Measurements from ENCODE around the gene RAB7A. TPM values are rescaled to one million over a fixed set of nuclear protein-coding genes. Genes with fewer than 3 reads are reported as not detected.

The RAB7A gene
- polyA plus RNA-seq, 1 donor (not counting 4 experiments of a cell fraction or from before 2014, with no cell fraction given) = 364 TPM

- FAIRE-seq (no peak), DNase-seq (ENCODE audit: low read depth, low spot score) (no peak)
- H3K9me1 ChIP-seq (ENCODE audit: control insufficient read depth, extremely low read depth, insufficient read depth, low read length) = no peaks in the 10 kb centered on the region
- dilution Hi-C loops (cut with MboI; ENCODE audit: extremely low pct_ligation_motif_present, low sequenced_read_pairs) = no loop called here
- H3K27ac ChIP-seq (ENCODE audit: control insufficient read depth, insufficient read depth, low read length) = no peak overlapping the region
- H4K20me1 ChIP-seq (ENCODE audit: control insufficient read depth, extremely low read depth, insufficient read depth, low read length) = no peaks in the 10 kb centered on the region
- H3K36me3 ChIP-seq (ENCODE audit: control insufficient read depth in 2 of 2, extremely low read depth in 1 of 2, insufficient read depth in 2 of 2, low read length in 2 of 2) = no peaks in the 10 kb centered on the region
- H3K9ac ChIP-seq (ENCODE audit: control insufficient read depth, extremely low read depth, insufficient read depth, low read length) = no peak overlapping the region
- TF ChIP-seq CTCF (optimal IDR thresholded peaks at IDR 0.05 in 1 of 3, IDR thresholded peaks at IDR 0.05 in 1 of 3, conservative IDR thresholded peaks at IDR 0.05 in 1 of 3; ENCODE audit: extremely low read depth in 1 of 3, insufficient read depth in 2 of 3, low read length in 3 of 3) = no peak
- TF ChIP-seq EZH2 (IDR thresholded peaks at IDR 0.05; ENCODE audit: low read length) = no peak
- H3K27me3 ChIP-seq (ENCODE audit: control insufficient read depth, extremely low read depth, insufficient read depth, low read length) = no peaks in the 10 kb centered on the region
- no peaks in the 10 kb centered on the region for H3K79me2 ChIP-seq (ENCODE audit: control insufficient read depth, insufficient read depth, low read length)
- H3K4me1 ChIP-seq (ENCODE audit: control insufficient read depth, extremely low read depth, insufficient read depth, low read length) = peaks cover 1% of the 10 kb centered on the region
- no peak overlapping the region for H2AFZ ChIP-seq (ENCODE audit: control insufficient read depth, low read length)
- peaks cover 2% of the 10 kb centered on the region for H3K9me3 ChIP-seq (ENCODE audit: control insufficient read depth, low read depth, low read length)
- no peak overlapping the region for H3K4me2 ChIP-seq (ENCODE audit: control insufficient read depth, extremely low read depth, insufficient read depth, low read depth, low read length)
- no peak overlapping the region for H3K4me3 ChIP-seq (ENCODE audit: control insufficient read depth in 2 of 3, extremely low read depth in 1 of 3, insufficient read depth in 2 of 3, low read depth in 1 of 3, low read length in 3 of 3)
Observed at GRCh38 chr3:128850544-128850943, 124.6 kb downstream of the RAB7A start.

GRCh38 chr3:128851601-128852000, 125.6 kb downstream of the RAB7A start:
- no peak for TF ChIP-seq CTCF (optimal IDR thresholded peaks at IDR 0.05 in 1 of 3, IDR thresholded peaks at IDR 0.05 in 1 of 3, conservative IDR thresholded peaks at IDR 0.05 in 1 of 3; ENCODE audit: extremely low read depth in 1 of 3, insufficient read depth in 2 of 3, low read length in 3 of 3)
- no peak for TF ChIP-seq EZH2 (IDR thresholded peaks at IDR 0.05; ENCODE audit: low read length)
- dilution Hi-C loops (cut with MboI; ENCODE audit: extremely low pct_ligation_motif_present, low sequenced_read_pairs) = no loop called here
- H3K9ac ChIP-seq (ENCODE audit: control insufficient read depth, extremely low read depth, insufficient read depth, low read length) = no peak overlapping the region
- H3K9me1 ChIP-seq (ENCODE audit: control insufficient read depth, extremely low read depth, insufficient read depth, low read length) = no peaks in the 10 kb centered on the region
- no peaks in the 10 kb centered on the region for H3K4me1 ChIP-seq (ENCODE audit: control insufficient read depth, extremely low read depth, insufficient read depth, low read length)
- H3K4me2 ChIP-seq (ENCODE audit: control insufficient read depth, extremely low read depth, insufficient read depth, low read depth, low read length) = no peak overlapping the region
- no peak overlapping the region for H2AFZ ChIP-seq (ENCODE audit: control insufficient read depth, low read length)
- H3K27me3 ChIP-seq (ENCODE audit: control insufficient read depth, extremely low read depth, insufficient read depth, low read length) = no peaks in the 10 kb centered on the region
- no peaks in the 10 kb centered on the region for H4K20me1 ChIP-seq (ENCODE audit: control insufficient read depth, extremely low read depth, insufficient read depth, low read length)
- no peak for DNase-seq (ENCODE audit: low read depth, low spot score)
- H3K27ac ChIP-seq (ENCODE audit: control insufficient read depth, insufficient read depth, low read length) = no peak overlapping the region
- H3K36me3 ChIP-seq (ENCODE audit: control insufficient read depth in 2 of 2, extremely low read depth in 1 of 2, insufficient read depth in 2 of 2, low read length in 2 of 2) = no peaks in the 10 kb centered on the region
- H3K9me3 ChIP-seq (ENCODE audit: control insufficient read depth, low read depth, low read length) = peaks cover 2% of the 10 kb centered on the region
- FAIRE-seq = no peak
- no peak overlapping the region for H3K4me3 ChIP-seq (ENCODE audit: control insufficient read depth in 2 of 3, extremely low read depth in 1 of 3, insufficient read depth in 2 of 3, low read depth in 1 of 3, low read length in 3 of 3)
- H3K79me2 ChIP-seq (ENCODE audit: control insufficient read depth, insufficient read depth, low read length) = no peaks in the 10 kb centered on the region
